Mammary epithelial cell (primary cell): Measurements from ENCODE around the gene KRT9.

Experiments used
- EZH2 ChIP-seq: IDR thresholded peaks from 2 replicates; pipeline ENCODE4 v1.6.1; 2012; ENCODE audit warnings: low read length, inconsistent platforms, borderline replicate concordance
- TF ChIP-seq, protein P1 (sequence below), 2 donors: IDR thresholded peaks in 1 of 2; conservative IDR thresholded peaks in 1 of 2; 2 replicates each; pipeline ENCODE4 v1.5.1; 2011 to 2012; ENCODE audit warnings: inconsistent platforms in 2 of 2, low read length in 2 of 2, mild to moderate bottlenecking in 2 of 2, control low read depth in 1 of 2, low read depth in 1 of 2; ENCODE audit not compliant: insufficient read depth in 1 of 2; ENCODE audit errors: extremely low read depth in 1 of 2

DNA sequence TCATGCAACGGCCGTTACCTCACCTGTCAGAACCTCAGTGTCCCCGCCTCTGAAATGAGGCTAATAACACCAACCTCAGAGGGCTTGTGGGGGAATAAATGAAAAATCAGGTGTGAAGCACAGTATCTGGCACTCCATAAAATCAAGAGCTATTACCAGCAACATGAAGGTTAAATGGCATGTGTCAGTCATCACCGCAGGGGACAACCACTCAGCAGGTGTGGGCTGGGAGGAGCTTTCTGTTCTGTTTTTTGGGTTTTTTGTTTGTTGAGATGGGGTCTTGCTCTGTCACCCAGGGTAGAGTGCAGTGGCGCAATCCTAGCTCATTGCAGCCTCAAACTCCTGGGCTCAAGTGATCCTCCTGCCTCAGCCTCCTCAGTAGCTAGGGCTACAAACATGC, 26.9 kb downstream of the KRT9 start:
- TF ChIP-seq, protein P1, sequence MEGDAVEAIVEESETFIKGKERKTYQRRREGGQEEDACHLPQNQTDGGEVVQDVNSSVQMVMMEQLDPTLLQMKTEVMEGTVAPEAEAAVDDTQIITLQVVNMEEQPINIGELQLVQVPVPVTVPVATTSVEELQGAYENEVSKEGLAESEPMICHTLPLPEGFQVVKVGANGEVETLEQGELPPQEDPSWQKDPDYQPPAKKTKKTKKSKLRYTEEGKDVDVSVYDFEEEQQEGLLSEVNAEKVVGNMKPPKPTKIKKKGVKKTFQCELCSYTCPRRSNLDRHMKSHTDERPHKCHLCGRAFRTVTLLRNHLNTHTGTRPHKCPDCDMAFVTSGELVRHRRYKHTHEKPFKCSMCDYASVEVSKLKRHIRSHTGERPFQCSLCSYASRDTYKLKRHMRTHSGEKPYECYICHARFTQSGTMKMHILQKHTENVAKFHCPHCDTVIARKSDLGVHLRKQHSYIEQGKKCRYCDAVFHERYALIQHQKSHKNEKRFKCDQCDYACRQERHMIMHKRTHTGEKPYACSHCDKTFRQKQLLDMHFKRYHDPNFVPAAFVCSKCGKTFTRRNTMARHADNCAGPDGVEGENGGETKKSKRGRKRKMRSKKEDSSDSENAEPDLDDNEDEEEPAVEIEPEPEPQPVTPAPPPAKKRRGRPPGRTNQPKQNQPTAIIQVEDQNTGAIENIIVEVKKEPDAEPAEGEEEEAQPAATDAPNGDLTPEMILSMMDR (conservative IDR thresholded peaks at IDR 0.05 in 1 of 2, IDR thresholded peaks at IDR 0.05 in 1 of 2; ENCODE audit: extremely low read depth in 1 of 2, insufficient read depth in 1 of 2, low read depth in 1 of 2, low read length in 2 of 2) = no peak
- no peak for TF ChIP-seq EZH2
